Prostate gland (tissue), 2 donors: ENCODE results near the gene FOXJ3. TPM values are rescaled to one million over a fixed set of nuclear protein-coding genes. Genes with fewer than 3 reads are reported as not detected.

ENCODE experiments used
- DNase-seq: peaks from one replicate; pipeline ENCODE4 v3.0.0-alpha.2; 2019; ENCODE audit warnings: low spot score
- H3K27ac ChIP-seq, 2 donors: fragments of 200-600 bp; sonication (generic); 2 replicates each; pipeline ENCODE4 v1.5.1; 2017 to 2019
- H3K27me3 ChIP-seq: fragments of 200-600 bp; sonication (generic); replicated peaks from 2 replicates; pipeline ENCODE4 v1.5.1; 2019; ENCODE audit not compliant: insufficient read depth
- H3K36me3 ChIP-seq, 2 donors: fragments of 200-600 bp; sonication (generic); 1 replicate in 1 of 2; 2 replicates in 1 of 2; pipeline versions ENCODE4 v1.5.1 to v1.8.1; 2017 to 2019
- H3K4me1 ChIP-seq: fragments of 200-600 bp; sonication (generic); replicated peaks from 2 replicates; pipeline ENCODE4 v1.5.1; 2019
- H3K4me3 ChIP-seq, 2 donors: fragments of 200-600 bp; sonication (generic); 2 replicates each; pipeline ENCODE4 v1.5.1; 2017 to 2019
- H3K9me3 ChIP-seq: fragments of 200-600 bp; sonication (generic); 2 replicates; pipeline ENCODE4 v1.5.1; 2017
- POLR2A ChIP-seq: fragments of 450-650 bp; IDR thresholded peaks from one replicate; pipeline ENCODE4 v1.6.1; 2016; ENCODE audit warnings: antibody characterized with exemption, mild to moderate bottlenecking
- POLR2AphosphoS5 ChIP-seq: sonication (generic); formaldehyde crosslinking; IDR thresholded peaks from one replicate; pipeline ENCODE4 v1.6.1; 2017; ENCODE audit warnings: antibody characterized with exemption
- WGBS: methylation state at CpG from one replicate; pipeline ENCODE4 v1.1.5; 2018; 5-methylcytosine and 5-hydroxymethylcytosine counted together
- intact Hi-C: fragments of 100-400 bp; cut with DNase I; formaldehyde crosslinking; loops from one replicate; pipeline ENCODE4 v1.14.2; 2022
- total RNA-seq, 2 donors: library from RNA; depleted of rRNA; stranded (reverse); fragments of >200 nt; gene quantifications; one replicate each; pipeline ENCODE4 v1.1.0, GENCODE V29; 2016
- TF ChIP-seq, protein P1 (sequence below), 4 experiments: fragments of 200-600 bp in 2 of 4; fragments of 450-650 bp in 2 of 4; sonication (generic) in 2 of 4; IDR thresholded peaks; 1 replicate in 3 of 4; 2 replicates in 1 of 4; pipeline ENCODE4 v1.5.1; 2016 to 2019; ENCODE audit warnings: antibody characterized with exemption in 4 of 4, mild to moderate bottlenecking in 2 of 4, moderate library complexity in 2 of 4

Gene FOXJ3
- total RNA-seq, 2 donors from 2014 or later, result 54.1 to 58.5 TPM

DNA sequence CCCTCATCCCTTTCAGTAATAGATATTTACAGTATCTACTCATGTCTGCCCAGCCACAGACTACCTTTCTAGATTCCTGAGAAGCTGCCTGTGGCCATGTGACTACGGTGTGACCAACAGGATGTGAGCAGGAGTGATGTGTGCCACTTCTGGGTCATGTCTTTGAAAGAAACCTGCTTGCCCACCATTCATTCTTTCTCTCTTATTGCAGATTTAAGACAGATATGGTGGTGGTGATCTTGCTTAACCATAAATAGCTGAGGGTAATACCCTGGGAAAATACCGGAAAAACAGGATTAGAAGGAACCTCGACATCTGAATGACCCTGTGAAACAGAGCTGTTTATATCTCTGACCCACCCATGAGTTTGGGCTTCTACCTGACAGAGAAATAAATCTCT is 128.9 kb downstream of the FOXJ3 start:
- intact Hi-C loops, result no loop called here
- TF ChIP-seq, protein P1, sequence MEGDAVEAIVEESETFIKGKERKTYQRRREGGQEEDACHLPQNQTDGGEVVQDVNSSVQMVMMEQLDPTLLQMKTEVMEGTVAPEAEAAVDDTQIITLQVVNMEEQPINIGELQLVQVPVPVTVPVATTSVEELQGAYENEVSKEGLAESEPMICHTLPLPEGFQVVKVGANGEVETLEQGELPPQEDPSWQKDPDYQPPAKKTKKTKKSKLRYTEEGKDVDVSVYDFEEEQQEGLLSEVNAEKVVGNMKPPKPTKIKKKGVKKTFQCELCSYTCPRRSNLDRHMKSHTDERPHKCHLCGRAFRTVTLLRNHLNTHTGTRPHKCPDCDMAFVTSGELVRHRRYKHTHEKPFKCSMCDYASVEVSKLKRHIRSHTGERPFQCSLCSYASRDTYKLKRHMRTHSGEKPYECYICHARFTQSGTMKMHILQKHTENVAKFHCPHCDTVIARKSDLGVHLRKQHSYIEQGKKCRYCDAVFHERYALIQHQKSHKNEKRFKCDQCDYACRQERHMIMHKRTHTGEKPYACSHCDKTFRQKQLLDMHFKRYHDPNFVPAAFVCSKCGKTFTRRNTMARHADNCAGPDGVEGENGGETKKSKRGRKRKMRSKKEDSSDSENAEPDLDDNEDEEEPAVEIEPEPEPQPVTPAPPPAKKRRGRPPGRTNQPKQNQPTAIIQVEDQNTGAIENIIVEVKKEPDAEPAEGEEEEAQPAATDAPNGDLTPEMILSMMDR (IDR thresholded peaks at IDR 0.05), result no peak
- TF ChIP-seq POLR2AphosphoS5 (no peak), POLR2A (no peak)
- H3K36me3 ChIP-seq, result no peaks in the 10 kb centered on the region
- H3K4me1 ChIP-seq, result no peaks in the 10 kb centered on the region
- 39% methylated on average over 3 of the region's 3 CpGs for WGBS
- H3K4me3 ChIP-seq, result no peak overlapping the region
- no peak for DNase-seq
- H3K27me3 ChIP-seq, result no peaks in the 10 kb centered on the region
- no peak overlapping the region for H3K27ac ChIP-seq
- H3K9me3 ChIP-seq, result no peaks in the 10 kb centered on the region

DNA sequence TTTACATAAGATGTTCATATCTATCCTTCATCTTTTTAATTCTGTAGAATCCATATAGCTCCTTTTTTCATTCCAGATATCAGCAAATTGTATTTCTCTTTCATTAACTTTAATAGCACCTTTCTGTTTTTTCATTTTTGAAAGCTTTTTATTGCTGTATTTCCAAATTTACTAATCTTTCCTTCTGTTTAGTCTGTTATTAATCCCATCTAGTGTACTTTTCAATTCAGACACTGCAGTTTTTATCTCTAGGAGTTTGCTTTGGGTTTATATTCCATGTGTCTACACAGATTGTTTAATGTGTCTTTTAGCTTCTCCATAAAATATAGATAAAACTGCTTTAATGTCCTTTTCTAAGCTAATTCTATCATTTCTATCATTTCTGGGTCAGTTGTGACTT is 133.0 kb downstream of the FOXJ3 start:
- no peaks in the 10 kb centered on the region for H3K9me3 ChIP-seq
- no peaks in the 10 kb centered on the region for H3K36me3 ChIP-seq
- no peak overlapping the region for H3K27ac ChIP-seq
- no peaks in the 10 kb centered on the region for H3K27me3 ChIP-seq
- no peaks in the 10 kb centered on the region for H3K4me1 ChIP-seq
- intact Hi-C loops, result no loop called here
- no peak overlapping the region for H3K4me3 ChIP-seq
- DNase-seq, result no peak
- TF ChIP-seq POLR2AphosphoS5, result no peak
- TF ChIP-seq, protein P1 (IDR thresholded peaks at IDR 0.05), result no peak
- no peak for TF ChIP-seq POLR2A

DNA sequence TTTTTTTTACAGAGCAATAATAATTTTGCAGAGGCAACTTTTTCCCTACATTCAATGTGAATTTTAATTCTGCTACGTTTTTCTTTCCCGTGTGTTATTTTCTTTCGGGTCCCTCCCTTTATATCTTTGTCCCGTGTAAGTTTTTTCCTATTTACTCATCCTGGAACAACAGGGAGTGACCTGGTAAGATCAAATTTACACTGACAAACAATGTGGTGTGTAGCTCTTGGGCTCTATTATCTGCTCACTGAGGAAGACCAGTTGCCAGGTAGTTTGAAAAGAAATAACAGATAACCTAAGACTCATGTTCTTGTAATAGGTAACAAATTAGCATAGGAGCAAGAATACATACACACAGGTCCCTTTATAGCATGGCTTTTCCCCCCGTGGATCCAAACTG is 136.8 kb downstream of the FOXJ3 start:
- WGBS, result 77% methylated on average over 5 of the region's 5 CpGs

DNA sequence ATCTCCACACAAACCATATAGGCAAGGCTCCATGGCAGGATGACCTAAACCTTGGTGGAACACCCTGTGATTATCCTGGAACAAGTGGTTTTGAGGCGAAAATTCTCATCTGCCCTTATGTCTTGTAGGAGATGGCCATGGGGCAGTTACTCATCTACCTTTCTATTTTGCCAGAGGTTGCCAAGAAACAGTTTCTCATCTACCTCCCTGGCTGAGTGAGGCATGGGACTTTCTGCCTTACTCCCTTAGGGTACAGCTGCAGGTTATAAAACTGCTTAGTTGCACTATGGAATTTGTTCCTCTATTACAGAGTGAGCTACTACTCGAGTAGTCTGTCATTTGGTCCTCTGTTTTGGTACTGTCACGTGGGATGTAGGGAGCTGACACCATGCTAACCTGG is 139.2 kb downstream of the FOXJ3 start:
- Histone ChIP-seq H3K9me3 (no peaks in the 10 kb centered on the region), H3K27ac (no peak overlapping the region), H3K4me1 (no peaks in the 10 kb centered on the region), H3K4me3 (no peak overlapping the region), H3K36me3 (no peaks in the 10 kb centered on the region), H3K27me3 (no peaks in the 10 kb centered on the region)
- TF ChIP-seq POLR2AphosphoS5 (no peak), POLR2A (no peak)
- TF ChIP-seq, protein P1 (IDR thresholded peaks at IDR 0.05), result no peak
- no peak for DNase-seq
- WGBS, result 95% methylated on average over 3 of the region's 3 CpGs
- intact Hi-C loops, result no loop called here

More for the DNA sequence above, 136.8 kb downstream of the FOXJ3 start:
- peak; percentile 57 for TF ChIP-seq POLR2AphosphoS5
- no peak for TF ChIP-seq POLR2A
- Histone ChIP-seq H3K27ac (peak overlapping the region; percentile 35 to 49), H3K9me3 (no peaks in the 10 kb centered on the region), H3K36me3 (no peaks in the 10 kb centered on the region), H3K4me1 (no peaks in the 10 kb centered on the region), H3K4me3 (no peak overlapping the region), H3K27me3 (no peaks in the 10 kb centered on the region)
- DNase-seq, result peak; percentile 24
- intact Hi-C loops, result no loop called here

DNA sequence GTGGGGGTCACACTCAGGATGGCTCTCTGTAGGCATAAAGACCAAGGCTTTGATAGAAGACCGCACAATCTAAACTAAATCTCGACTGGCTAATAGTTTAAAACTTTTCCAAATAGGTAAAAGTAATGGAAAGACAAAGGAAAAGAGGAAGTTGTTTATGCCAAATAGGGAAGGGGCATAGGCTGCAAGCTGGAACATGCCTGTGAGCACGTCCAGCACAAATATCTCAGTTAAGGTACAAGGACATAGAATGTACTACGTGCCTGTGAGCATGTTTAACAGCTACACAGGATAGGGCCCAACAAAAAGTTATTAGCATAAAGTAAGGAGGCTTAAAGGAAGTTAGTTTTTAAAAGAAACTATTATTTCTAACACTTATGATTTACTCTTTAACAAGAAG is 142.9 kb downstream of the FOXJ3 start:
- no peak for DNase-seq
- no peak overlapping the region for H3K27ac ChIP-seq
- H3K36me3 ChIP-seq, result no peaks in the 10 kb centered on the region
- intact Hi-C loops, result no loop called here
- H3K27me3 ChIP-seq, result no peaks in the 10 kb centered on the region
- 56% methylated on average over 4 of the region's 4 CpGs for WGBS
- no peak overlapping the region for H3K4me3 ChIP-seq
- no peaks in the 10 kb centered on the region for H3K4me1 ChIP-seq
- no peaks in the 10 kb centered on the region for H3K9me3 ChIP-seq
- TF ChIP-seq, protein P1 (IDR thresholded peaks at IDR 0.05), result no peak
- no peak for TF ChIP-seq POLR2A
- no peak for TF ChIP-seq POLR2AphosphoS5
